Stimulated activated CD4-positive, alpha-beta T cell treated with anti-CD3 and anti-CD28 coated beads, Interleukin-12 subunit alpha, Interleukin-12 subunit beta, amount 100 ng/mL, for 48 hours (primary cell): ENCODE results near the gene BCL2L14.

Source experiments
- DNase-seq, 3 donors: peaks; one replicate each; pipeline ENCODE4 v3.0.0-alpha.2; 2020; ENCODE audit warnings: low read depth in 2 of 3, low spot score in 1 of 3

BCL2L14 gene

GRCh38 chr12:12054993-12055392 lies 15.7 kb upstream of the BCL2L14 start:
- DNase-seq = no peak

GRCh38 chr12:12056951-12057350 lies 13.8 kb upstream of the BCL2L14 start:
- no peak for DNase-seq

GRCh38 chr12:12064596-12064995 lies 6.1 kb upstream of the BCL2L14 start:
- DNase-seq = no peak

GRCh38 chr12:12068751-12069150 lies 2.0 kb upstream of the BCL2L14 start:
- no peak for DNase-seq

- DNase-seq = no peak
Measured at GRCh38 chr12:12069821-12070548, 754 bp upstream of the BCL2L14 start.

- DNase-seq = peak in 1 of 3 donors; percentile 8
Measured at GRCh38 chr12:12072064-12072760, 1.5 kb downstream of the BCL2L14 start.

GRCh38 chr12:12079291-12079690 lies 8.6 kb downstream of the BCL2L14 start:
- DNase-seq = no peak

- DNase-seq = no peak
Measured at GRCh38 chr12:12081836-12082497, 11.2 kb downstream of the BCL2L14 start.

GRCh38 chr12:12083688-12084087 lies 12.9 kb downstream of the BCL2L14 start:
- no peak for DNase-seq

GRCh38 chr12:12086362-12086761 lies 15.6 kb downstream of the BCL2L14 start:
- no peak for DNase-seq

- no peak for DNase-seq
Measured at GRCh38 chr12:12086973-12087692, 16.4 kb downstream of the BCL2L14 start.

- no peak for DNase-seq
Measured at GRCh38 chr12:12087693-12088034, 16.9 kb downstream of the BCL2L14 start.

GRCh38 chr12:12088147-12088546 lies 17.4 kb downstream of the BCL2L14 start:
- DNase-seq = no peak

GRCh38 chr12:12088761-12089160 lies 18.0 kb downstream of the BCL2L14 start:
- DNase-seq = no peak

- no peak for DNase-seq
Measured at GRCh38 chr12:12091071-12091470, 20.3 kb downstream of the BCL2L14 start.

- DNase-seq = no peak
Measured at GRCh38 chr12:12091977-12092663, 21.4 kb downstream of the BCL2L14 start.

- no peak for DNase-seq
Measured at GRCh38 chr12:12094481-12094880, 23.7 kb downstream of the BCL2L14 start.

- no peak for DNase-seq
Measured at GRCh38 chr12:12095021-12095420, 24.3 kb downstream of the BCL2L14 start.

- DNase-seq = no peak
Measured at GRCh38 chr12:12097891-12098690, 27.4 kb downstream of the BCL2L14 start.

- DNase-seq = no peak
Measured at GRCh38 chr12:12098691-12099015, 27.9 kb downstream of the BCL2L14 start.
